VCaP (cell line): ENCODE measurements around the gene PDE9A.

ENCODE experiments used
- H3K27ac ChIP-seq: fragments of 450-650 bp; 2 replicates; pipeline ENCODE4 v1.5.1; 2017
- CTCF ChIP-seq: fragments of 450-650 bp; conservative IDR thresholded peaks from 2 replicates; pipeline ENCODE4 v1.5.1; 2017; ENCODE audit warnings: mild to moderate bottlenecking, moderate library complexity

The PDE9A gene

DNA sequence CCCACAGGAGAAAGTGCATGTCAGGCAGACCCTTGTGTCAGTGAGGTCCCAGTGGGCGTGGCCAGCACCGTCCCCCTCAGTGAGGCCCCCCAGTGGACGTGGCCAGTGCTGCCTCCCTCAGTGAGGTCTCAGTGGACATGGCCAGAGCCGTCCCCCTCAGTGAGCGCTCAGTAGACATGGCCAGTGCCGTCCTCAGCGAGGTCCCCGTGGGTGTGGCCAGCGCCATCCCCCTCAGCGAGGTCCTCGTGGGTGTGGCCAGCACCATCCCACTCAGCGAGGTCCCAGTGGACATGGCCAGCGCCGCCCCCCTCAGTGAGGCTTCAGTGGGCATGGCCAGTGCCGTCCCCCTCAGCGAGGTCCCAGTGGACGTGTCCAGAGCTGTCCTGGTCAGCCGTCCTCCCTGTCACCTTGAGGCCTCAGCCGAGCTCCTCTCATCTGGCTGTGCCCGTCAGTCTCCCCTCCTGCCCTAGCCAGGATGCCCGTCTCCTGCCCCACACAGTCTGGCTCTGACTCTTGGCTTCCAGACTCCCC is 35.5 kb downstream of the PDE9A start:
- H3K27ac ChIP-seq = no peak overlapping the region
- TF ChIP-seq CTCF = 0 out of 2 replicates have a peak, but pooled peaks have one; percentile 10

DNA sequence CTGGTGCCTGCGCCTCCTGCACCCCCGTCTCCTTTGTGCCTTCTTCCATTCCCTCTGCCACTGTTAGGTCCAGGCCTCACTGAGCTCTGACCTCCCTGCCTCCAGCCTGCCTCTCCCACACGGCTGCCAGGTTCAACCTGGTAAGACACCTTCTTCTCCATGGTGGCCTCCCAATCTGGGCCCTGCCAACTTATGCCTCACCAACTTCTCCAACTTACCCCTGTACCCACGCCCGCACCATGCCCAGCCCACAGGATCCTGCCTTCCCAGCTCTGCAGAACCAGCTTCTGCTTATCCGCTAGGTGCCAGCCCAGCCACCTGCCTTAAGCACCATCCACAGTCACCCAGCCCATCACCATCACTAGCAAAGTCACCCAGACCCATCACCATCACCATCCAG is 37.2 kb downstream of the PDE9A start:
- TF ChIP-seq CTCF = no peak
- H3K27ac ChIP-seq = no peak overlapping the region

DNA sequence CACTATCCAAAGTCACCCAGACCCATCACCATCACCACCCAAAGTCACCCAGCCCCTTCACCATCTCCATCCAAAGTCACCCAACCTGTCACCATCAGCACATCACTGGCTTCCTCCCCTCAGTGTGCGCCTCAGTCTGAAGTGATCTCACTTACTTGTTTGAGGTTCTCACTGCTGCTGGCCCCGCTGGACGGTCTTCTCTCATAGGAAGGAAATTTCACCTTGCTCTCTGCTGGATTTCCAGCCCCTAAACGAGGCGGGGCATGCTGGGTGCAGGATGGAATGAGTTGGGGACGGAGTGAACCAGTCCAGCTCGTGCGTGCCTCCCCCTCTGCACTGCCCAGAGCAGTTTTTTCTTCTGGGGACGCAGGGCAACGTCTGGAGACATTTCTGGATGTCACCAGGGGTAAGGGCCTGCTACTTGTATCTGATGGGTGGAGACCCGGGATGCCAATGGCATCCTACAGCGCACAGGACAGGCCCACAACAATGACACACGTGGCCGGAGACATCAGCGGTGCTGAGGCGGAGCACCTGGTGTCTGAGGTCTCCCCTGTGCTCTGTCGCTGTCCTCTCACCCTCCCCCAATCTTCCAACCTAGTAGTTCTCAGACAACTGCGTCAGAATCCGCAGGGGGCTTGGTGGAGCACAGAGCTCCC is 38.6 kb downstream of the PDE9A start:
- no peak for TF ChIP-seq CTCF
- H3K27ac ChIP-seq = no peak overlapping the region

DNA sequence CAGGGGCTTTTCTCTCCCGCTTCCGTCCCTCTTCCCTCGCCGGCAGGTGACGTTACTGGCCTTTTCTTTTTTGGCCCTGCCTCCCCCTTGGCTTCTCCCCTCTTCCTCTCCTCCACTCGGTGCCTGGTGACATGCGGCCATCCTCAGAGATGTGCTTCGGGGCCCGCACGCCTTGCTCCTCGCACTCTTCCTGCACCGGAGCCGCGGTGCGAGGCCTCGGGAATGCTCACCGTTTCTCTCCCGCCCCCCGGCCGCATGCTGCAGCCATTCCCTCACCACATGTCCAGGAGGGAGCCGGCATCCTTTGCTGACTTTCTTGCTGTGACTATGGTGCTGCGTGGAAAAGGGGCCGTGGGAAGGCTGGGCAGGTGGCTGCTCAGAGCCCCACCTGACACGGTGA is 39.3 kb downstream of the PDE9A start:
- TF ChIP-seq CTCF = no peak
- no peak overlapping the region for H3K27ac ChIP-seq

DNA sequence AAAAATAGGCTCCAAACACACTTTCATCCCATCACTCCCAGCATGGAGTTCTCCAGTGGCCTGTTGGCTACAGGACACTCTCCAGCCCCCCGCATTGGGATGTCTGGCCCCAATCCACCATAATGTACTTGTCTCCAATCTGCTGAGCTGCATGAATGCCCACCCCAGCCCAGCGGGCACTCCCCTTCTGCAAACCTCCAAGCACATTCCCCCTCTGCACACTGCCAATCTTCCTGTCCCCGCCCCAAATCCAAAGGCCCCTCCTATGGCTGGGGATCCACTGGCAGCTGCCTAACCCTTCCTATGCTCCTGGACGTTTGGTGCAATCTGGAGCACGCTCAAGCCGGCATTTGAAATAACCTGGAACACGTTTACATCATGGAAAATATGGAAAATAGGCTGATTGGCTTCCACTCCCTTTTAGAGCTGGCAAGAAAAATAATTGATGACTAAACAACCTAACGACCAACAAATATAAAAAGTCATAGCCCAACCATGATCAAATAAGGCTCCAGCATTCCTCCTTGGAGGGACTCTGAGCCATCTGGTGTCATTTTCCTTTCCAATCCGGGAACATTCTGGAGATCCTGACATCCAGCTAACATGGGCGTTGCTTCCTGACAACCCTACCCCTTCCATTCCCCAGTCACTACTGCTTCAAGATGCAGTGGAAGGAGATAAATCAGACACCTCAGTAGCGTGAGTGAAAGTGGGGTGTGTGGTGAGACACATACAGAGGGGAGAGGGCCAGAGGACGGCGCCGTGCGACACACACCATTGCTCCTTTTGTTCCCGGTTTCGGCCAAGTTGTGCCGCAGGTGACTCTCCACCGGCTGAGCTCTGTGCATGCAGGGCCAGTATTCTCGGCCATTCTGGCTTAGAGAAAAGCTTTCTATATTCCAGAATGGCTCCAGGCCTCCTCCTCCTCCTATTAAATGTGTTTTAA is 41.6 kb downstream of the PDE9A start:
- no peak overlapping the region; the same call in 1 of the 2 replicates for H3K27ac ChIP-seq
- TF ChIP-seq CTCF = no peak

GRCh38 chr21:42695697-42696380 is 42.4 kb downstream of the PDE9A start:
- H3K27ac ChIP-seq = no peak overlapping the region; the same call in 1 of the 2 replicates
- TF ChIP-seq CTCF = no peak
